ENCODE results near the gene HTR7.

DNA sequence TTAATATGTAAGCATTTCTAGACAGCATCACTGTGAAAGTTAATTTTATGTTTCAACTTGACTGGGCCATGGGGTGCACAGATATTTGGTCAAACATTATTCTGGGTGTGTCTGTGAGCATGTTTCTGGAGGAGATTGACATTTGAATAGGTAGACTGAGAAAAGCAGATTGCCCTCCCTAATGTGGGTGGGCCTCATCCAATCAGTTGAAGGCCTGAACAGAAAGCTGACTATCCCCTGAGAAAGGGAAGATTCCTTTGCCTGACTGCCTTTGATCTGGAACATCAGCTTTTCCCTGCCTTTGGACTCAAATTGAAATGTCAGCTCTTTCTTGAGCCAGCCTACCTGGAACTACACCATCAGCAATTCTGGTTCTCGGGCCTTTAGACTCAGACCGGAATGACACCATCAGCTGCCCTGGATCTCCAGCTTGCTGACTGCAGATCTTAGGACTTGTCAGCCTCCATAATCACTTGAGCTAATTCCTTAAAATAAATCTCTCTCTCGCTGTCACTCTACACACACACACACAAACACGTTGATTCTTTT, 8.3 kb upstream of the HTR7 start:
- no peak for TF ChIP-seq POLR2A (IDR thresholded peaks at IDR 0.05; ENCODE audit: low read length)
- TF ChIP-seq, protein P1, sequence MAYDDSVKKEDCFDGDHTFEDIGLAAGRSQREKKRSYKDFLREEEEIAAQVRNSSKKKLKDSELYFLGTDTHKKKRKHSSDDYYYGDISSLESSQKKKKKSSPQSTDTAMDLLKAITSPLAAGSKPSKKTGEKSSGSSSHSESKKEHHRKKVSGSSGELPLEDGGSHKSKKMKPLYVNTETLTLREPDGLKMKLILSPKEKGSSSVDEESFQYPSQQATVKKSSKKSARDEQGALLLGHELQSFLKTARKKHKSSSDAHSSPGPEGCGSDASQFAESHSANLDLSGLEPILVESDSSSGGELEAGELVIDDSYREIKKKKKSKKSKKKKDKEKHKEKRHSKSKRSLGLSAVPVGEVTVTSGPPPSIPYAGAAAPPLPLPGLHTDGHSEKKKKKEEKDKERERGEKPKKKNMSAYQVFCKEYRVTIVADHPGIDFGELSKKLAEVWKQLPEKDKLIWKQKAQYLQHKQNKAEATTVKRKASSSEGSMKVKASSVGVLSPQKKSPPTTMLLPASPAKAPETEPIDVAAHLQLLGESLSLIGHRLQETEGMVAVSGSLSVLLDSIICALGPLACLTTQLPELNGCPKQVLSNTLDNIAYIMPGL (CRISPR knock-in tag; IDR thresholded peaks at IDR 0.05; ENCODE audit: borderline replicate concordance): no peak
- TF ChIP-seq SMC3 (IDR thresholded peaks at IDR 0.05): no peak
- TF ChIP-seq, protein P2, sequence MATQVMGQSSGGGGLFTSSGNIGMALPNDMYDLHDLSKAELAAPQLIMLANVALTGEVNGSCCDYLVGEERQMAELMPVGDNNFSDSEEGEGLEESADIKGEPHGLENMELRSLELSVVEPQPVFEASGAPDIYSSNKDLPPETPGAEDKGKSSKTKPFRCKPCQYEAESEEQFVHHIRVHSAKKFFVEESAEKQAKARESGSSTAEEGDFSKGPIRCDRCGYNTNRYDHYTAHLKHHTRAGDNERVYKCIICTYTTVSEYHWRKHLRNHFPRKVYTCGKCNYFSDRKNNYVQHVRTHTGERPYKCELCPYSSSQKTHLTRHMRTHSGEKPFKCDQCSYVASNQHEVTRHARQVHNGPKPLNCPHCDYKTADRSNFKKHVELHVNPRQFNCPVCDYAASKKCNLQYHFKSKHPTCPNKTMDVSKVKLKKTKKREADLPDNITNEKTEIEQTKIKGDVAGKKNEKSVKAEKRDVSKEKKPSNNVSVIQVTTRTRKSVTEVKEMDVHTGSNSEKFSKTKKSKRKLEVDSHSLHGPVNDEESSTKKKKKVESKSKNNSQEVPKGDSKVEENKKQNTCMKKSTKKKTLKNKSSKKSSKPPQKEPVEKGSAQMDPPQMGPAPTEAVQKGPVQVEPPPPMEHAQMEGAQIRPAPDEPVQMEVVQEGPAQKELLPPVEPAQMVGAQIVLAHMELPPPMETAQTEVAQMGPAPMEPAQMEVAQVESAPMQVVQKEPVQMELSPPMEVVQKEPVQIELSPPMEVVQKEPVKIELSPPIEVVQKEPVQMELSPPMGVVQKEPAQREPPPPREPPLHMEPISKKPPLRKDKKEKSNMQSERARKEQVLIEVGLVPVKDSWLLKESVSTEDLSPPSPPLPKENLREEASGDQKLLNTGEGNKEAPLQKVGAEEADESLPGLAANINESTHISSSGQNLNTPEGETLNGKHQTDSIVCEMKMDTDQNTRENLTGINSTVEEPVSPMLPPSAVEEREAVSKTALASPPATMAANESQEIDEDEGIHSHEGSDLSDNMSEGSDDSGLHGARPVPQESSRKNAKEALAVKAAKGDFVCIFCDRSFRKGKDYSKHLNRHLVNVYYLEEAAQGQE (IDR thresholded peaks at IDR 0.05): no peak
- no peak for TF ChIP-seq MYC (IDR thresholded peaks at IDR 0.05; ENCODE audit: borderline replicate concordance, low read length)
- TF ChIP-seq, protein P3, sequence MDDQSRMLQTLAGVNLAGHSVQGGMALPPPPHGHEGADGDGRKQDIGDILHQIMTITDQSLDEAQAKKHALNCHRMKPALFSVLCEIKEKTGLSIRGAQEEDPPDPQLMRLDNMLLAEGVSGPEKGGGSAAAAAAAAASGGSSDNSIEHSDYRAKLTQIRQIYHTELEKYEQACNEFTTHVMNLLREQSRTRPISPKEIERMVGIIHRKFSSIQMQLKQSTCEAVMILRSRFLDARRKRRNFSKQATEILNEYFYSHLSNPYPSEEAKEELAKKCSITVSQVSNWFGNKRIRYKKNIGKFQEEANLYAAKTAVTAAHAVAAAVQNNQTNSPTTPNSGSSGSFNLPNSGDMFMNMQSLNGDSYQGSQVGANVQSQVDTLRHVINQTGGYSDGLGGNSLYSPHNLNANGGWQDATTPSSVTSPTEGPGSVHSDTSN (IDR thresholded peaks at IDR 0.05): no peak
- TF ChIP-seq, protein P4, sequence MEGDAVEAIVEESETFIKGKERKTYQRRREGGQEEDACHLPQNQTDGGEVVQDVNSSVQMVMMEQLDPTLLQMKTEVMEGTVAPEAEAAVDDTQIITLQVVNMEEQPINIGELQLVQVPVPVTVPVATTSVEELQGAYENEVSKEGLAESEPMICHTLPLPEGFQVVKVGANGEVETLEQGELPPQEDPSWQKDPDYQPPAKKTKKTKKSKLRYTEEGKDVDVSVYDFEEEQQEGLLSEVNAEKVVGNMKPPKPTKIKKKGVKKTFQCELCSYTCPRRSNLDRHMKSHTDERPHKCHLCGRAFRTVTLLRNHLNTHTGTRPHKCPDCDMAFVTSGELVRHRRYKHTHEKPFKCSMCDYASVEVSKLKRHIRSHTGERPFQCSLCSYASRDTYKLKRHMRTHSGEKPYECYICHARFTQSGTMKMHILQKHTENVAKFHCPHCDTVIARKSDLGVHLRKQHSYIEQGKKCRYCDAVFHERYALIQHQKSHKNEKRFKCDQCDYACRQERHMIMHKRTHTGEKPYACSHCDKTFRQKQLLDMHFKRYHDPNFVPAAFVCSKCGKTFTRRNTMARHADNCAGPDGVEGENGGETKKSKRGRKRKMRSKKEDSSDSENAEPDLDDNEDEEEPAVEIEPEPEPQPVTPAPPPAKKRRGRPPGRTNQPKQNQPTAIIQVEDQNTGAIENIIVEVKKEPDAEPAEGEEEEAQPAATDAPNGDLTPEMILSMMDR (IDR thresholded peaks at IDR 0.05): no peak
- TF ChIP-seq EP300 (IDR thresholded peaks at IDR 0.05): no peak

All from A549 (cell line).